ENCODE measurements around the gene EIF3A.

Gene EIF3A

GRCh38 chr10:119005362-119006043 lies 75.1 kb downstream of the EIF3A start:
- DNase-seq, result no peak

- no peak for DNase-seq
Observed at GRCh38 chr10:119003572-119004289, 76.9 kb downstream of the EIF3A start.

GRCh38 chr10:119001717-119002500 lies 78.7 kb downstream of the EIF3A start:
- DNase-seq, result no peak

- DNase-seq, result no peak
Observed at GRCh38 chr10:118998183-118998582, 82.4 kb downstream of the EIF3A start.

- DNase-seq, result no peak
Observed at GRCh38 chr10:118997379-118997778, 83.2 kb downstream of the EIF3A start.

- no peak for DNase-seq
Observed at GRCh38 chr10:118995739-118996138, 84.9 kb downstream of the EIF3A start.

GRCh38 chr10:118994321-118994720 lies 86.3 kb downstream of the EIF3A start:
- no peak for DNase-seq

- DNase-seq, result no peak
Observed at GRCh38 chr10:118993214-118993613, 87.4 kb downstream of the EIF3A start.

- DNase-seq, result no peak
Observed at GRCh38 chr10:118992496-118992895, 88.1 kb downstream of the EIF3A start.

GRCh38 chr10:118990326-118990725 lies 90.3 kb downstream of the EIF3A start:
- DNase-seq, result no peak

- no peak for DNase-seq
Observed at GRCh38 chr10:118986815-118987790, 93.5 kb downstream of the EIF3A start.

- DNase-seq, result no peak
Observed at GRCh38 chr10:118985576-118985975, 95.0 kb downstream of the EIF3A start.
